Measurements from ENCODE around the gene ADAMTS17. TPM values are rescaled to one million over a fixed set of nuclear protein-coding genes. Genes with fewer than 3 reads are reported as not detected.
A peak's percentile ranks its signal among the peaks of the same experiment; 100 is the strongest.

The ADAMTS17 gene
- total RNA-seq, 1 donor from 2014 or later = 4.8 TPM

DNA sequence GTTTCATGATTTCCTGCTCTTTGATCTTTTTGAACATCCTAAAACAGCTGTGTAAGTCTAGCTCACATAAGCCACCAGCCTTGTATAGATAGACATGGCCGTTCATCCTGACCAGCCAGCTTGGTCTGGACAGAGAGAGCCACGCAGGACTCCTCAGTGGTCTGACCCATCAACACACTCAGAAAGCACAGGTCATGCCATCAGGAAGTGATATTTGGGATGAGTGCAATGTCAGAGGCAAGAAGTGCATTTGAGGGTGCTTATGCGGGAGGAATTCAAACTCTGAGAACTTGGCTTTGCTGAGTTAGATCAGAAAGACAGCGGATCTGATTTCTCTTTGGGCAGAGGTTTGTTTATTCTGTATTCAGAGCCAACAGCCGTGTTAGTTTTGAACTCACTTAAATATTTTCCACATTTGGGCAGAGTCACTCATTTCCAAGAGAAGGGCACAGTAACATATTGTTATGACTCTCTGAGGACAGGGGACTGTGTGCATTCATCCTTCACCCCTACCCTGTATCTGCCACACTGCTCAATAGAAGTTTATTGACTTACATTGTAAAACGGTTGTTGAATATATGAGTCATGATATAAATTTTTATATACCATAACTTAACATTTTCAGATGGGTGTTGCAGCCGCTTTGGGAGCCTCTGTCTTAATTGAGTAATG is 383.2 kb downstream of the ADAMTS17 start:
- Mint-ChIP-seq H3K4me3 (ENCODE audit: unreplicated experiment) (no peak overlapping the region), H3K9me3 (ENCODE audit: unreplicated experiment) (peaks cover 4% of the 10 kb centered on the region), H3K36me3 (ENCODE audit: low read depth, unreplicated experiment) (no peaks in the 10 kb centered on the region), H3K4me1 (ENCODE audit: unreplicated experiment) (no peaks in the 10 kb centered on the region), H3K27me3 (ENCODE audit: unreplicated experiment) (peaks cover 6% of the 10 kb centered on the region), H3K27ac (ENCODE audit: unreplicated experiment) (no peak overlapping the region)
- TF ChIP-seq, protein P1, sequence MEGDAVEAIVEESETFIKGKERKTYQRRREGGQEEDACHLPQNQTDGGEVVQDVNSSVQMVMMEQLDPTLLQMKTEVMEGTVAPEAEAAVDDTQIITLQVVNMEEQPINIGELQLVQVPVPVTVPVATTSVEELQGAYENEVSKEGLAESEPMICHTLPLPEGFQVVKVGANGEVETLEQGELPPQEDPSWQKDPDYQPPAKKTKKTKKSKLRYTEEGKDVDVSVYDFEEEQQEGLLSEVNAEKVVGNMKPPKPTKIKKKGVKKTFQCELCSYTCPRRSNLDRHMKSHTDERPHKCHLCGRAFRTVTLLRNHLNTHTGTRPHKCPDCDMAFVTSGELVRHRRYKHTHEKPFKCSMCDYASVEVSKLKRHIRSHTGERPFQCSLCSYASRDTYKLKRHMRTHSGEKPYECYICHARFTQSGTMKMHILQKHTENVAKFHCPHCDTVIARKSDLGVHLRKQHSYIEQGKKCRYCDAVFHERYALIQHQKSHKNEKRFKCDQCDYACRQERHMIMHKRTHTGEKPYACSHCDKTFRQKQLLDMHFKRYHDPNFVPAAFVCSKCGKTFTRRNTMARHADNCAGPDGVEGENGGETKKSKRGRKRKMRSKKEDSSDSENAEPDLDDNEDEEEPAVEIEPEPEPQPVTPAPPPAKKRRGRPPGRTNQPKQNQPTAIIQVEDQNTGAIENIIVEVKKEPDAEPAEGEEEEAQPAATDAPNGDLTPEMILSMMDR (IDR thresholded peaks at IDR 0.05; ENCODE audit: unreplicated experiment) = no peak
- DNase-seq (ENCODE audit: low spot score) = no peak

GRCh38 chr15:99957642-99958013 is 384.1 kb downstream of the ADAMTS17 start:
- TF ChIP-seq, protein P1 (IDR thresholded peaks at IDR 0.05; ENCODE audit: unreplicated experiment) = no peak
- Mint-ChIP-seq H3K4me3 (ENCODE audit: unreplicated experiment) (no peak overlapping the region), H3K27me3 (ENCODE audit: unreplicated experiment) (peaks cover 7% of the 10 kb centered on the region), H3K9me3 (ENCODE audit: unreplicated experiment) (peaks cover 1% of the 10 kb centered on the region), H3K27ac (ENCODE audit: unreplicated experiment) (no peak overlapping the region), H3K4me1 (ENCODE audit: unreplicated experiment) (no peaks in the 10 kb centered on the region), H3K36me3 (ENCODE audit: low read depth, unreplicated experiment) (no peaks in the 10 kb centered on the region)
- no peak for DNase-seq (ENCODE audit: low spot score)

DNA sequence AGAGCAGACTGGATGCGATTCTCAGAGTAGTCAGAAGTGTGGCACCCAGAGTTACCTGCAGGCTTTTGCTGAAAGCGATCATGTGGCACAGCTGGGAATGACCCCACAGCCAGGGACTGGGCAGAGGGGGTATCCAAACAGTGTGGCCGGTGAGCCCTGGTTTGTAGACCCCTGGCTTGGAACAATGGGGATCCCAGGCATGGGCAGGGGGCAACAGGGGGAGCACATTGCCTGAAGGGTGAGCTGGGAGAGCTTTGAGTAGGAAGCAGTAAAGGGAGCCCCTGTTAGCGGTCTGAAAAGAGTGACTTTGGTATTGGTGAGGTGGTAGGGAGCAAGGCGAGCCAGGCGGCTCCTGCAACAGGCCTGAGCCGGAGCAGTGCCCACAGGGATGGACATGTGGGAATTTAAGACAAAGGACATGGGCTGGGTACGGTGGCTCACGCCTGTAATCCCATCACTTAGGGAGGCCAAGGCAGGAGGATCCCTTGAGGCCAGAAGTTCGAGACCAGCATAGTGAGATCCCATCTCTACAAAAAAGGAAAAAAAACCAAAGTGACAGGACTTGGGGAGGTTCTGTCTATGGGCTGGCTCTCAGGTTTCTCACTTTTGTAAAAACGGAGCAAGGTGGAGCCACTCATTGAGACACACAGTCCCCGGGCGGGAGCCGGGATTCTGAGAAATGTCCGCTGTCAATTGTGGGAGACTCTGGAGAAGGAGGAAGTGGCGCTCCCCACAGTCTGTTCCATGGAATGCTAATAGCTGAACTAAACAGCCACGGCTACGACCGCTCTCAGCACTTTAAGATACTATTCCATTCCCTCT is 384.7 kb downstream of the ADAMTS17 start:
- H3K27ac Mint-ChIP-seq (ENCODE audit: unreplicated experiment) = no peak overlapping the region
- no peak for DNase-seq (ENCODE audit: low spot score)

DNA sequence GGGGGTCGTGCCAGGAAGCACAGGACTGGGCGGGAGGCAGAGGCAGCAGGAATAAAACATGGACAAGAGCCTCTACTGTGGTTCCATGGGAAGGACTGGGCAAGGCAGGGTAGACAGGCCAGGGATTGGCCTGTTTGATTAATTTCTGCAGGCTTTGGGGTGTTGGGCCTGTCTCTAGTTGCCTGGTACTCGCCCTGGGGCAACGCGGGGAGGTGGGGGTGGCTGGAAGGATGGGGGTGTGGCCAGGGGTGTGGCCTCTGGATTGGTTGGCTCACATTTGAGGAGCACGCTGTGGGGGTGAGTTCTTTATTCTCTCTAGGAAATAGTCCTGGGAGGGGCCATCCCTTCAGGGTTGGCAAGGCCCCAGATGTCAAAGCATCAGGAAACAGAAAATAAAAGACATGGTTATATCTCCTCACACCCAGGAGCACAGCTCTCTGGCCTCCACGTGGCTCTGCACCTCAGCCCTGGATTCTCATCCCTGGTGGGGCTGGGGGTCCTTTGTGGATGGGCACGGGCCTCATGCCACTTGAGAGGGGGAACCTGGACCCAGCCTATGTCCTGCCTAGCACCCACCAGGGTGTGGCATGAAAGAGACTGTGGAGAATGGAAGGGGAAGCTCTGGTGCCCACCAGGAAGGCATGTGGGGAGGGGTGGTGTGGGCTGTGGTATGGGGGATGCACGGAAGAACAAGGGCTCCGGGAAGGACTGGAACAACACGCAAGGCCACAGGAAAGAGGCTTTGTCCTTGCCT is 385.6 kb downstream of the ADAMTS17 start:
- Mint-ChIP-seq H3K36me3 (ENCODE audit: low read depth, unreplicated experiment) (no peaks in the 10 kb centered on the region), H3K4me3 (ENCODE audit: unreplicated experiment) (no peak overlapping the region), H3K27ac (ENCODE audit: unreplicated experiment) (peak overlapping the region; percentile 61), H3K9me3 (ENCODE audit: unreplicated experiment) (no peaks in the 10 kb centered on the region), H3K27me3 (ENCODE audit: unreplicated experiment) (peaks cover 7% of the 10 kb centered on the region), H3K4me1 (ENCODE audit: unreplicated experiment) (no peaks in the 10 kb centered on the region)
- TF ChIP-seq, protein P1 (IDR thresholded peaks at IDR 0.05; ENCODE audit: unreplicated experiment) = no peak
- DNase-seq (ENCODE audit: low spot score) = no peak

More for the DNA sequence above, 384.7 kb downstream of the ADAMTS17 start:
- Mint-ChIP-seq H3K36me3 (ENCODE audit: low read depth, unreplicated experiment) (no peaks in the 10 kb centered on the region), H3K4me1 (ENCODE audit: unreplicated experiment) (no peaks in the 10 kb centered on the region), H3K9me3 (ENCODE audit: unreplicated experiment) (no peaks in the 10 kb centered on the region), H3K4me3 (ENCODE audit: unreplicated experiment) (no peak overlapping the region), H3K27me3 (ENCODE audit: unreplicated experiment) (peaks cover 7% of the 10 kb centered on the region)
- TF ChIP-seq, protein P1 (IDR thresholded peaks at IDR 0.05; ENCODE audit: unreplicated experiment) = no peak
